Fibroblast of lung (primary cell): ENCODE measurements around the gene GPAT2. TPM values are rescaled to one million over a fixed set of nuclear protein-coding genes. Genes with fewer than 3 reads are reported as not detected.
"Not testable (repeated sequence)": the region's sequence is repeated elsewhere in the genome, so short reads cannot be mapped to it uniquely, and the experiment has no call there.

Experiments
- DNase-seq, 2 donors: peaks; one replicate each; pipeline versions ENCODE4 v3.0.0 to v3.0.0-alpha.2; 2010; ENCODE audit warnings: low read depth in 2 of 2
- H2AFZ ChIP-seq: 2 replicates; pipeline ENCODE4 v1.5.1; 2012; ENCODE audit warnings: low read length, control low read depth, inconsistent platforms
- H3K27ac ChIP-seq: 2 replicates; pipeline ENCODE4 v1.5.1; 2011; ENCODE audit warnings: low read length, control low read depth; ENCODE audit not compliant: insufficient read depth
- H3K27me3 ChIP-seq: 2 replicates; pipeline ENCODE4 v1.5.1; 2011; ENCODE audit warnings: mild to moderate bottlenecking, low read length; ENCODE audit not compliant: control insufficient read depth, insufficient read depth
- H3K36me3 ChIP-seq: 2 replicates; pipeline ENCODE4 v1.5.1; 2011; ENCODE audit warnings: low read length; ENCODE audit not compliant: control insufficient read depth, insufficient read depth
- H3K4me1 ChIP-seq: 2 replicates; pipeline ENCODE4 v1.5.1; 2011; ENCODE audit warnings: low read length; ENCODE audit not compliant: control insufficient read depth, insufficient read depth; ENCODE audit errors: extremely low read depth
- H3K4me2 ChIP-seq: 2 replicates; pipeline ENCODE4 v1.5.1; 2011; ENCODE audit warnings: low read length, control low read depth; ENCODE audit not compliant: insufficient read depth; ENCODE audit errors: extremely low read depth
- H3K4me3 ChIP-seq, 4 experiments: fragments of 200-600 bp in 1 of 4; sonication (generic) in 1 of 4; replicated peaks in 1 of 4; 2 replicates each; pipeline ENCODE4 v1.5.1; 2011 to 2016; ENCODE audit warnings: low read length in 4 of 4, low read depth in 3 of 4, mild to moderate bottlenecking in 3 of 4, control low read depth in 2 of 4, inconsistent platforms in 1 of 4, mixed read lengths in 1 of 4; ENCODE audit not compliant: insufficient read depth in 1 of 4; ENCODE audit errors: control extremely low read depth in 1 of 4
- H3K79me2 ChIP-seq: 2 replicates; pipeline ENCODE4 v1.5.1; 2012; ENCODE audit warnings: mild to moderate bottlenecking, low read length, inconsistent platforms; ENCODE audit not compliant: control insufficient read depth, insufficient read depth
- H3K9ac ChIP-seq: 2 replicates; pipeline ENCODE4 v1.5.1; 2011; ENCODE audit warnings: mild to moderate bottlenecking, low read length, control low read depth; ENCODE audit not compliant: insufficient read depth
- H3K9me3 ChIP-seq: 2 replicates; pipeline ENCODE4 v1.5.1; 2012; ENCODE audit warnings: low read depth, low read length; ENCODE audit not compliant: control insufficient read depth, insufficient read depth
- H4K20me1 ChIP-seq: 2 replicates; pipeline ENCODE4 v1.5.1; 2011; ENCODE audit warnings: low read length; ENCODE audit not compliant: control insufficient read depth, insufficient read depth; ENCODE audit errors: extremely low read depth
- CTCF ChIP-seq, 2 donors: IDR thresholded peaks in 1 of 2; conservative IDR thresholded peaks in 1 of 2; 1 replicate in 1 of 2; 2 replicates in 1 of 2; pipeline ENCODE4 v1.5.1; 2011 to 2012; ENCODE audit warnings: low read length in 2 of 2, control low read depth in 1 of 2, inconsistent platforms in 1 of 2, low read depth in 1 of 2, mild to moderate bottlenecking in 1 of 2
- EZH2 ChIP-seq: IDR thresholded peaks from 2 replicates; pipeline ENCODE4 v1.5.1; 2012; ENCODE audit warnings: low read length, control low read depth, mild to moderate bottlenecking; ENCODE audit errors: missing control alignments
- polyA minus RNA-seq: library from RNA; depleted of rRNA, polyadenylated mRNA; stranded (reverse); fragments of >200 nt; gene quantifications from 2 replicates; pipeline ENCODE4 v1.2.3, GENCODE V29; 2011; ENCODE audit warnings: low replicate concordance
- polyA plus RNA-seq, 2 donors: library from polyadenylated mRNA; depleted of rRNA in 1 of 2; stranded (reverse) in 1 of 2; unstranded in 1 of 2; fragments of >200 nt; gene quantifications; 2 replicates each; pipeline ENCODE4 v1.2.1, GENCODE V29; 2011 to 2012; ENCODE audit warnings: missing spikeins in 1 of 2
- total RNA-seq: library from RNA; depleted of rRNA; stranded (reverse); fragments of >200 nt; gene quantifications from 2 replicates; pipeline ENCODE4 v1.2.1, GENCODE V29; 2014

GPAT2 gene
- total RNA-seq (2.8 and 3.9 TPM in 2 replicates), polyA plus RNA-seq (1.1 and 3.5 TPM in 2 replicates), polyA minus RNA-seq (1.8 and 4.8 TPM in 2 replicates)
- 1.9 and 7.2 TPM in 2 replicates for polyA plus RNA-seq (2012)

GRCh38 chr2:96034792-96035191 lies at the start of gene GPAT2:
TSS of gene GPAT2 (minus strand) at chr2:96034916. CDS start at chr2:96032359, 2,557 bp downstream.
- not testable (repeated sequence) for H2AFZ ChIP-seq, DNase-seq, H3K9ac ChIP-seq, H3K9me3 ChIP-seq, H3K4me1 ChIP-seq, H4K20me1 ChIP-seq, H3K79me2 ChIP-seq, H3K27me3 ChIP-seq, H3K4me2 ChIP-seq, H3K27ac ChIP-seq, H3K36me3 ChIP-seq, H3K4me3 ChIP-seq

GRCh38 chr2:96083989-96084857 lies 49.5 kb upstream of the GPAT2 start:
- Histone ChIP-seq H3K4me2 (no peak overlapping the region), H3K36me3 (no peaks in the 10 kb centered on the region), H3K9me3 (no peaks in the 10 kb centered on the region), H3K27ac (no peak overlapping the region), H3K9ac (no peak overlapping the region), H3K27me3 (no peaks in the 10 kb centered on the region), H4K20me1 (no peaks in the 10 kb centered on the region), H3K79me2 (no peaks in the 10 kb centered on the region), H3K4me3 (no peak overlapping the region), H2AFZ (no peak overlapping the region), H3K4me1 (no peaks in the 10 kb centered on the region)
- no peak for TF ChIP-seq EZH2
- no peak for TF ChIP-seq CTCF (conservative IDR thresholded peaks at IDR 0.05 in 1 of 2, IDR thresholded peaks at IDR 0.05 in 1 of 2; ENCODE audit: low read depth in 1 of 2, low read length in 2 of 2)
- no peak for DNase-seq

GRCh38 chr2:96083064-96083939 lies 48.6 kb upstream of the GPAT2 start:
- Histone ChIP-seq H3K27me3 (no peaks in the 10 kb centered on the region), H2AFZ (no peak overlapping the region), H3K9me3 (no peaks in the 10 kb centered on the region), H3K4me2 (no peak overlapping the region), H3K36me3 (no peaks in the 10 kb centered on the region), H3K9ac (no peak overlapping the region), H3K27ac (no peak overlapping the region), H3K4me1 (no peaks in the 10 kb centered on the region), H4K20me1 (no peaks in the 10 kb centered on the region), H3K4me3 (no peak overlapping the region), H3K79me2 (no peaks in the 10 kb centered on the region)
- DNase-seq: no peak
- no peak for TF ChIP-seq EZH2
- no peak for TF ChIP-seq CTCF (conservative IDR thresholded peaks at IDR 0.05 in 1 of 2, IDR thresholded peaks at IDR 0.05 in 1 of 2; ENCODE audit: low read depth in 1 of 2, low read length in 2 of 2)
